ENCODE data around the gene GAGE13. TPM values are rescaled to one million over a fixed set of nuclear protein-coding genes. Genes with fewer than 3 reads are reported as not detected.

Gene GAGE13
- polyA plus RNA-seq, 1 of the 3 experiments (the other 2 are of a cell fraction) = not detected

DNA sequence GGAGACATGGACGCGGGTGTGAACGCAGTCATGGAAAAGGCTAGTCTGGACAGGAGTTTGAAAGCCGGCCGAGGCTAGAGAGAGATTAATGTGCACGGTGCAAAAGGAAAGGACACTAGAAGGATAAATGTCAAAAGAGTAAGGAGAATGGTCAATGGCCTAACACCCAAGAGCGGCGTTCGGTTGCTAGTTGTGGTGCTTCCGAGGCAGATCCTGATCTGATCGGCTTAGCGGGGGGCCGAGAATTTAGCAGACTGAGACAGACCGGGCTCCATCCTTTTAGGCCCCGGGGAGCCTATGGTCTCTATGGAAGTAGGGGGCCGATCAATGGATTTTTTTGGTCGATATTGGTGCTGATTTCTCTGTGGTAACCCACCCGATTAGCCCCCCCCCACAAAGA is 21.0 kb upstream of the GAGE13 start (continued):
- TF ChIP-seq NFIC (IDR thresholded peaks at IDR 0.05; ENCODE audit: borderline replicate concordance) (no peak), TEAD4 (IDR thresholded peaks at IDR 0.05; ENCODE audit: borderline replicate concordance, insufficient read depth) (no peak), RFX5 (IDR thresholded peaks at IDR 0.05; ENCODE audit: low read length) (no peak)
- TF ChIP-seq, protein P1, sequence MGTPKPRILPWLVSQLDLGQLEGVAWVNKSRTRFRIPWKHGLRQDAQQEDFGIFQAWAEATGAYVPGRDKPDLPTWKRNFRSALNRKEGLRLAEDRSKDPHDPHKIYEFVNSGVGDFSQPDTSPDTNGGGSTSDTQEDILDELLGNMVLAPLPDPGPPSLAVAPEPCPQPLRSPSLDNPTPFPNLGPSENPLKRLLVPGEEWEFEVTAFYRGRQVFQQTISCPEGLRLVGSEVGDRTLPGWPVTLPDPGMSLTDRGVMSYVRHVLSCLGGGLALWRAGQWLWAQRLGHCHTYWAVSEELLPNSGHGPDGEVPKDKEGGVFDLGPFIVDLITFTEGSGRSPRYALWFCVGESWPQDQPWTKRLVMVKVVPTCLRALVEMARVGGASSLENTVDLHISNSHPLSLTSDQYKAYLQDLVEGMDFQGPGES (IDR thresholded peaks at IDR 0.05; ENCODE audit: low read depth, low read length) = no peak

DNA sequence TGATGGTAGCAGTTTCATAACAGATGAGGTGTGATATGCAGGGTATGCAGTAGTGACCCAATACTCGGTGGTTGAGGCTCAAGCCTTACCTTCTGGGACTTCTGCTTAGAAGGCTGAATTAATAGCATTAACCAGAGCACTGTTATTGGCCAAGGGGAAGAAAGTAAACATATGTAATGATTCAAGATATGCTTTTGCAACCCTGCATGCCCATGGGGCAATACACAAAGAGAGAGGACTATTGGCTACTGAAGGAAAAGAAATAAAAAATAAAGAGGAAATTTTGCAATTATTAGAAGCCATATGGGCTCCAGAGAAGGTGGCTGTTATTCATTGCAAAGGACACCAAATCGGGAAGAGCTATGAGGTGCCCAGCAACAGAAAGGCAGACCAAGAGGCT is 19.2 kb upstream of the GAGE13 start:
- Histone ChIP-seq H4K20me1 (ENCODE audit: insufficient read depth) (no peaks in the 10 kb centered on the region), H3K27ac (ENCODE audit: low read depth in 2 of 2, low read length in 1 of 2) (no peak overlapping the region), H3K4me2 (no peak overlapping the region), H3K9me2 (no peaks in the 10 kb centered on the region), H3K9me3 (no peaks in the 10 kb centered on the region), H2AFZ (ENCODE audit: low read depth) (no peak overlapping the region), H3K4me3 (ENCODE audit: low read depth in 2 of 2, low read length in 1 of 2) (no peak overlapping the region), H3K79me2 (ENCODE audit: insufficient read depth) (no peaks in the 10 kb centered on the region), H3K9ac (no peak overlapping the region), H3K36me3 (replicated peaks in 1 of 2; ENCODE audit: control insufficient read depth in 1 of 2, insufficient read depth in 2 of 2, low read length in 1 of 2) (no peaks in the 10 kb centered on the region), H3F3A (replicated peaks; ENCODE audit: insufficient read depth) (no peaks in the 10 kb centered on the region), H3K4me1 (ENCODE audit: control insufficient read depth in 1 of 2, insufficient read depth in 2 of 2, low read depth in 1 of 2, low read length in 1 of 2) (no peaks in the 10 kb centered on the region; a peak in 1 of 4 replicates), H3K27me3 (ENCODE audit: insufficient read depth) (peaks cover 41% of the 10 kb centered on the region)
- no peak for DNase-seq
- CTCF ChIA-PET = no interaction called here
- TF ChIP-seq, protein P2, sequence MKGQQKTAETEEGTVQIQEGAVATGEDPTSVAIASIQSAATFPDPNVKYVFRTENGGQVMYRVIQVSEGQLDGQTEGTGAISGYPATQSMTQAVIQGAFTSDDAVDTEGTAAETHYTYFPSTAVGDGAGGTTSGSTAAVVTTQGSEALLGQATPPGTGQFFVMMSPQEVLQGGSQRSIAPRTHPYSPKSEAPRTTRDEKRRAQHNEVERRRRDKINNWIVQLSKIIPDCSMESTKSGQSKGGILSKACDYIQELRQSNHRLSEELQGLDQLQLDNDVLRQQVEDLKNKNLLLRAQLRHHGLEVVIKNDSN (IDR thresholded peaks at IDR 0.05; ENCODE audit: borderline replicate concordance, low read depth) = no peak
- TF ChIP-seq MXI1 (IDR thresholded peaks at IDR 0.05; ENCODE audit: low read depth, low read length) (no peak), RAD21 (IDR thresholded peaks at IDR 0.05; ENCODE audit: low read length) (no peak), JUND (IDR thresholded peaks at IDR 0.05) (no peak), TCF12 (IDR thresholded peaks at IDR 0.05) (no peak), GABPA (IDR thresholded peaks at IDR 0.05; ENCODE audit: low read depth) (no peak), FOSL2 (IDR thresholded peaks at IDR 0.05; ENCODE audit: borderline replicate concordance, low read depth) (no peak), FOXJ3 (CRISPR knock-in tag; IDR thresholded peaks at IDR 0.05) (no peak), SMC3 (IDR thresholded peaks at IDR 0.05; ENCODE audit: low read depth, low read length) (no peak), TEAD4 (IDR thresholded peaks at IDR 0.05; ENCODE audit: borderline replicate concordance, insufficient read depth) (no peak), EP300 (IDR thresholded peaks at IDR 0.05; ENCODE audit: borderline replicate concordance in 1 of 2, low read depth in 1 of 2, low read length in 1 of 2) (no peak), ELF1 (IDR thresholded peaks at IDR 0.05) (no peak)
- TF ChIP-seq, protein P3, sequence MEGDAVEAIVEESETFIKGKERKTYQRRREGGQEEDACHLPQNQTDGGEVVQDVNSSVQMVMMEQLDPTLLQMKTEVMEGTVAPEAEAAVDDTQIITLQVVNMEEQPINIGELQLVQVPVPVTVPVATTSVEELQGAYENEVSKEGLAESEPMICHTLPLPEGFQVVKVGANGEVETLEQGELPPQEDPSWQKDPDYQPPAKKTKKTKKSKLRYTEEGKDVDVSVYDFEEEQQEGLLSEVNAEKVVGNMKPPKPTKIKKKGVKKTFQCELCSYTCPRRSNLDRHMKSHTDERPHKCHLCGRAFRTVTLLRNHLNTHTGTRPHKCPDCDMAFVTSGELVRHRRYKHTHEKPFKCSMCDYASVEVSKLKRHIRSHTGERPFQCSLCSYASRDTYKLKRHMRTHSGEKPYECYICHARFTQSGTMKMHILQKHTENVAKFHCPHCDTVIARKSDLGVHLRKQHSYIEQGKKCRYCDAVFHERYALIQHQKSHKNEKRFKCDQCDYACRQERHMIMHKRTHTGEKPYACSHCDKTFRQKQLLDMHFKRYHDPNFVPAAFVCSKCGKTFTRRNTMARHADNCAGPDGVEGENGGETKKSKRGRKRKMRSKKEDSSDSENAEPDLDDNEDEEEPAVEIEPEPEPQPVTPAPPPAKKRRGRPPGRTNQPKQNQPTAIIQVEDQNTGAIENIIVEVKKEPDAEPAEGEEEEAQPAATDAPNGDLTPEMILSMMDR (IDR thresholded peaks at IDR 0.05) = no peak
- TF ChIP-seq, protein P4, sequence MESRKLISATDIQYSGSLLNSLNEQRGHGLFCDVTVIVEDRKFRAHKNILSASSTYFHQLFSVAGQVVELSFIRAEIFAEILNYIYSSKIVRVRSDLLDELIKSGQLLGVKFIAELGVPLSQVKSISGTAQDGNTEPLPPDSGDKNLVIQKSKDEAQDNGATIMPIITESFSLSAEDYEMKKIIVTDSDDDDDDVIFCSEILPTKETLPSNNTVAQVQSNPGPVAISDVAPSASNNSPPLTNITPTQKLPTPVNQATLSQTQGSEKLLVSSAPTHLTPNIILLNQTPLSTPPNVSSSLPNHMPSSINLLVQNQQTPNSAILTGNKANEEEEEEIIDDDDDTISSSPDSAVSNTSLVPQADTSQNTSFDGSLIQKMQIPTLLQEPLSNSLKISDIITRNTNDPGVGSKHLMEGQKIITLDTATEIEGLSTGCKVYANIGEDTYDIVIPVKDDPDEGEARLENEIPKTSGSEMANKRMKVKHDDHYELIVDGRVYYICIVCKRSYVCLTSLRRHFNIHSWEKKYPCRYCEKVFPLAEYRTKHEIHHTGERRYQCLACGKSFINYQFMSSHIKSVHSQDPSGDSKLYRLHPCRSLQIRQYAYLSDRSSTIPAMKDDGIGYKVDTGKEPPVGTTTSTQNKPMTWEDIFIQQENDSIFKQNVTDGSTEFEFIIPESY (IDR thresholded peaks at IDR 0.05; ENCODE audit: borderline replicate concordance, low read depth) = no peak
- TF ChIP-seq, protein P5, sequence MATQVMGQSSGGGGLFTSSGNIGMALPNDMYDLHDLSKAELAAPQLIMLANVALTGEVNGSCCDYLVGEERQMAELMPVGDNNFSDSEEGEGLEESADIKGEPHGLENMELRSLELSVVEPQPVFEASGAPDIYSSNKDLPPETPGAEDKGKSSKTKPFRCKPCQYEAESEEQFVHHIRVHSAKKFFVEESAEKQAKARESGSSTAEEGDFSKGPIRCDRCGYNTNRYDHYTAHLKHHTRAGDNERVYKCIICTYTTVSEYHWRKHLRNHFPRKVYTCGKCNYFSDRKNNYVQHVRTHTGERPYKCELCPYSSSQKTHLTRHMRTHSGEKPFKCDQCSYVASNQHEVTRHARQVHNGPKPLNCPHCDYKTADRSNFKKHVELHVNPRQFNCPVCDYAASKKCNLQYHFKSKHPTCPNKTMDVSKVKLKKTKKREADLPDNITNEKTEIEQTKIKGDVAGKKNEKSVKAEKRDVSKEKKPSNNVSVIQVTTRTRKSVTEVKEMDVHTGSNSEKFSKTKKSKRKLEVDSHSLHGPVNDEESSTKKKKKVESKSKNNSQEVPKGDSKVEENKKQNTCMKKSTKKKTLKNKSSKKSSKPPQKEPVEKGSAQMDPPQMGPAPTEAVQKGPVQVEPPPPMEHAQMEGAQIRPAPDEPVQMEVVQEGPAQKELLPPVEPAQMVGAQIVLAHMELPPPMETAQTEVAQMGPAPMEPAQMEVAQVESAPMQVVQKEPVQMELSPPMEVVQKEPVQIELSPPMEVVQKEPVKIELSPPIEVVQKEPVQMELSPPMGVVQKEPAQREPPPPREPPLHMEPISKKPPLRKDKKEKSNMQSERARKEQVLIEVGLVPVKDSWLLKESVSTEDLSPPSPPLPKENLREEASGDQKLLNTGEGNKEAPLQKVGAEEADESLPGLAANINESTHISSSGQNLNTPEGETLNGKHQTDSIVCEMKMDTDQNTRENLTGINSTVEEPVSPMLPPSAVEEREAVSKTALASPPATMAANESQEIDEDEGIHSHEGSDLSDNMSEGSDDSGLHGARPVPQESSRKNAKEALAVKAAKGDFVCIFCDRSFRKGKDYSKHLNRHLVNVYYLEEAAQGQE (IDR thresholded peaks at IDR 0.05; ENCODE audit: low read depth, low read length) = no peak
- TF ChIP-seq, protein P6, sequence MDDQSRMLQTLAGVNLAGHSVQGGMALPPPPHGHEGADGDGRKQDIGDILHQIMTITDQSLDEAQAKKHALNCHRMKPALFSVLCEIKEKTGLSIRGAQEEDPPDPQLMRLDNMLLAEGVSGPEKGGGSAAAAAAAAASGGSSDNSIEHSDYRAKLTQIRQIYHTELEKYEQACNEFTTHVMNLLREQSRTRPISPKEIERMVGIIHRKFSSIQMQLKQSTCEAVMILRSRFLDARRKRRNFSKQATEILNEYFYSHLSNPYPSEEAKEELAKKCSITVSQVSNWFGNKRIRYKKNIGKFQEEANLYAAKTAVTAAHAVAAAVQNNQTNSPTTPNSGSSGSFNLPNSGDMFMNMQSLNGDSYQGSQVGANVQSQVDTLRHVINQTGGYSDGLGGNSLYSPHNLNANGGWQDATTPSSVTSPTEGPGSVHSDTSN (IDR thresholded peaks at IDR 0.05) = no peak
- 0% methylated on average over 2 of the region's 2 CpGs for WGBS (ENCODE audit: low lambda C conversion rate)
- POLR2A ChIA-PET = no interaction called here

Measured in SK-N-SH (cell line).